GM12878 (cell line): ENCODE results near the gene BIRC7. TPM values are rescaled to one million over a fixed set of nuclear protein-coding genes. Genes with fewer than 3 reads are reported as not detected.

Experiments used
- ATAC-seq: fragments of 200-7000 bp; cut with Tn5 transposase; 3 replicates; pipeline ENCODE4 v1.9.1; 2020; ENCODE audit warnings: mild to moderate bottlenecking, moderate library complexity
- BruUV-seq: library from RNA; stranded (reverse); fragments of 400-500 nt; replicated peaks from 2 replicates; lab custom pipeline; 2021; lab: Mats Ljungman, UMichigan
- CTCF ChIA-PET: fragments of 300-600 bp; sonication (Branson Sonifier 250); formaldehyde crosslinking; extraction: SDS; loops from one replicate; lab custom pipeline; 2021; ENCODE audit warnings: inconsistent platforms; lab: Yijun Ruan, JAX
- POLR2A ChIA-PET: fragments of 350-600 bp; formaldehyde crosslinking; extraction: SDS; loops from one replicate; lab custom pipeline; 2021; ENCODE audit warnings: inconsistent platforms; lab: Charles Lee
- RAD21 ChIA-PET: fragments of 300-600 bp; sonication (Branson Sonifier 250); formaldehyde crosslinking; loops from one replicate; lab custom pipeline; 2023; ENCODE audit warnings: antibody characterized with exemption; ENCODE audit not compliant: unreplicated experiment; lab: Charles Lee
- SMC1A ChIA-PET: fragments of 300-600 bp; sonication (Branson Sonifier 250); formaldehyde crosslinking; loops from one replicate; lab custom pipeline; 2023; ENCODE audit not compliant: unreplicated experiment, uncharacterized antibody; lab: Charles Lee
- DNase-seq: peaks from one replicate; pipeline ENCODE4 v3.0.0-alpha.2; 2011; ENCODE audit warnings: low read depth, low spot score
- FAIRE-seq: peaks from 3 replicates; lab custom pipeline; 2011; peaks lifted over from hg19 to GRCh38; lab: Jason Lieb, UNC
- H2AFZ ChIP-seq: 2 replicates; pipeline ENCODE4 v1.6.0; 2011; ENCODE audit warnings: low read depth, low read length, control low read depth; ENCODE audit not compliant: control insufficient read depth
- H3K27ac ChIP-seq: 2 replicates; pipeline ENCODE4 v1.5.1; 2011; ENCODE audit warnings: control low read depth; ENCODE audit not compliant: control insufficient read depth, insufficient read depth
- H3K27me3 ChIP-seq, 2 experiments: replicated peaks in 1 of 2; 2 replicates each; pipeline versions ENCODE4 v1.6.0 to v1.6.1; 2011; ENCODE audit warnings: low read length in 1 of 2; ENCODE audit not compliant: control insufficient read depth in 2 of 2, insufficient read depth in 2 of 2
- H3K36me3 ChIP-seq, 2 experiments: 2 replicates each; pipeline ENCODE4 v1.5.1; 2011; ENCODE audit warnings: low read length in 1 of 2; ENCODE audit not compliant: control insufficient read depth in 2 of 2, insufficient read depth in 2 of 2
- H3K4me1 ChIP-seq: 2 replicates; pipeline ENCODE4 v1.6.1; 2011; ENCODE audit warnings: mild to moderate bottlenecking, low read length, moderate library complexity, mixed read lengths; ENCODE audit not compliant: control insufficient read depth, insufficient read depth
- H3K4me2 ChIP-seq: 2 replicates; pipeline ENCODE4 v1.6.0; 2011; ENCODE audit warnings: control low read depth; ENCODE audit not compliant: control insufficient read depth, insufficient read depth
- H3K4me3 ChIP-seq: fragments of 200-600 bp; sonication (generic); 2 replicates; pipeline ENCODE4 v1.5.1; 2016
- H3K79me2 ChIP-seq: 2 replicates; pipeline ENCODE4 v1.6.0; 2011; ENCODE audit warnings: low read length; ENCODE audit not compliant: control insufficient read depth, insufficient read depth
- H3K9ac ChIP-seq: 2 replicates; pipeline ENCODE4 v1.8.0; 2011; ENCODE audit warnings: low read length, control low read depth, mixed read lengths; ENCODE audit not compliant: control insufficient read depth, insufficient read depth
- H3K9me3 ChIP-seq: replicated peaks from 3 replicates; pipeline ENCODE4 v1.5.1; 2011; ENCODE audit warnings: mild to moderate bottlenecking, low read length; ENCODE audit not compliant: control insufficient read depth, insufficient read depth
- H4K20me1 ChIP-seq: 2 replicates; pipeline ENCODE4 v1.6.0; 2011; ENCODE audit not compliant: control insufficient read depth, insufficient read depth
- CEBPB ChIP-seq, 2 experiments: fragments of 150-350 bp in 1 of 2; IDR thresholded peaks; 2 replicates each; pipeline ENCODE4 v1.6.1; 2012 to 2014; ENCODE audit warnings: low read depth in 2 of 2, low read length in 2 of 2, borderline replicate concordance in 1 of 2, inconsistent platforms in 1 of 2
- E2F8 ChIP-seq: fragments of 450-650 bp; IDR thresholded peaks from 2 replicates; pipeline ENCODE4 v1.6.1; 2018; ENCODE audit warnings: mild to moderate bottlenecking, low read depth, moderate library complexity; ENCODE audit not compliant: partially characterized antibody
- KDM1A ChIP-seq: fragments of 200-600 bp; sonication (generic); IDR thresholded peaks from 2 replicates; pipeline ENCODE4 v1.6.1; 2016; ENCODE audit warnings: borderline replicate concordance
- NR2F1 ChIP-seq: fragments of 450-650 bp; conservative IDR thresholded peaks from 2 replicates; pipeline ENCODE4 v1.6.1; 2017; ENCODE audit warnings: mild to moderate bottlenecking
- PBX3 ChIP-seq: IDR thresholded peaks from 2 replicates; pipeline ENCODE4 v1.6.1; 2011; ENCODE audit warnings: mild to moderate bottlenecking, low read depth, low read length, moderate library complexity; ENCODE audit not compliant: insufficient replicate concordance
- POLR2AphosphoS5 ChIP-seq: IDR thresholded peaks from 2 replicates; pipeline ENCODE4 v1.6.1; 2011; ENCODE audit warnings: mild to moderate bottlenecking, low read length, inconsistent platforms
- RELB ChIP-seq: fragments of 450-650 bp; IDR thresholded peaks from 2 replicates; pipeline ENCODE4 v1.6.1; 2017; ENCODE audit warnings: low read depth, mild to moderate bottlenecking, moderate library complexity
- TCF12 ChIP-seq: IDR thresholded peaks from 2 replicates; pipeline ENCODE4 v1.6.1; 2011; ENCODE audit warnings: low read depth, mild to moderate bottlenecking, low read length
- WGBS: methylation state at CpG from one replicate; pipeline ENCODE4 v1.1.6; 2016; ENCODE audit warnings: low lambda C conversion rate; ENCODE audit not compliant: insufficient replicate concordance, insufficient coverage; ENCODE audit errors: missing lambda C conversion rate; 5-methylcytosine and 5-hydroxymethylcytosine counted together
- in situ Hi-C: fragments of 300-500 bp; cut with MboI; formaldehyde crosslinking; loops from 9 replicates; pipeline ENCODE4 v1.14.3; 2018; ENCODE audit warnings: mixed read lengths
- intact Hi-C: fragments of 100-400 bp; cut with micrococcal nuclease; formaldehyde crosslinking; loops from one replicate; pipeline ENCODE4 v1.14.2; 2022; ENCODE audit not compliant: unreplicated experiment
- polyA plus RNA-seq, 11 experiments: library from polyadenylated mRNA; depleted of rRNA in 4 of 11; unstranded in 6 of 11; stranded (reverse) in 5 of 11; fragments of >200 nt; fragmentation: Nextera tagmentation in 4 of 11; fragmentation: Illumina TruSeq in 1 of 11; extraction: Ambion mirVana in 4 of 11; extraction: Trizol in 1 of 11; gene quantifications; 1 replicate in 1 of 11; 2 replicates in 10 of 11; pipeline versions ENCODE4 v1.2.1 to v1.2.3, GENCODE V29; 2011 to 2016; ENCODE audit warnings: inconsistent platforms in 2 of 11, missing spikeins in 2 of 11, low read depth in 1 of 11
- total RNA-seq, 4 experiments: library from RNA; depleted of rRNA in 3 of 4; stranded (reverse); fragments of >200 nt in 3 of 4; fragmentation: Illumina TruSeq in 1 of 4; extraction: Trizol in 1 of 4; gene quantifications; 2 replicates each; pipeline versions ENCODE4 v1.2.1 to v1.2.3, GENCODE V29; 2013 to 2021

BIRC7 gene
- total and polyA plus RNA-seq, 10 of the 15 experiments (the other 5 are each of a cell fraction or from before 2014, with no cell fraction given), result 0.31 TPM; not detected in 9

- H3K27me3 ChIP-seq, result no peaks in the 10 kb centered on the region
- ATAC-seq (no peak), DNase-seq (no peak), FAIRE-seq (no peak)
- no peak overlapping the region for H3K4me2 ChIP-seq
- H3K4me3 ChIP-seq, result no peak overlapping the region
- H3K9me3 ChIP-seq, result no peaks in the 10 kb centered on the region
- H4K20me1 ChIP-seq, result peaks cover 8% of the 10 kb centered on the region
- intact Hi-C loops, result no loop called here
- no peak overlapping the region for H2AFZ ChIP-seq
- no TSS peak for BruUV-seq
- no peaks in the 10 kb centered on the region for H3K4me1 ChIP-seq
- H3K36me3 ChIP-seq, result peaks cover 6 to 16% of the 10 kb centered on the region in 2 experiments
- RAD21 ChIA-PET, result no interaction called here
- CTCF ChIA-PET, result interaction anchor here (0.6 to 1.1 kb wide), 2 partner anchors 18 to 188 kb away, joined by 3 to 4 read pairs; no protein-coding TSS in a partner anchor
- POLR2A ChIA-PET, result no interaction called here
- in situ Hi-C loops, result no loop called here
- peaks cover 5% of the 10 kb centered on the region for H3K79me2 ChIP-seq
- H3K27ac ChIP-seq, result no peak overlapping the region
- H3K9ac ChIP-seq, result no peak overlapping the region
- no peak for TF ChIP-seq TCF12
- TF ChIP-seq POLR2AphosphoS5, result peak; percentile 37; the same call in 1 of the 2 replicates
- SMC1A ChIA-PET, result interaction anchor here (1.0 kb wide), 1 partner anchor 15 kb away, joined by 3 read pairs; no protein-coding TSS in a partner anchor
- WGBS, result 80% methylated on average over 9 of the region's 9 CpGs
Observed at GRCh38 chr20:63196768-63197470, 38.8 kb upstream of the BIRC7 start.

- H3K4me3 ChIP-seq, result no peak overlapping the region
- RAD21 ChIA-PET, result interaction anchor here (1.1 kb wide), 1 partner anchor 219 kb away, joined by 4 read pairs; no protein-coding TSS in a partner anchor
- no peak overlapping the region for H3K27ac ChIP-seq
- H3K79me2 ChIP-seq, result peaks cover 7% of the 10 kb centered on the region
- no TSS peak for BruUV-seq
- H3K4me2 ChIP-seq, result no peak overlapping the region
- no peaks in the 10 kb centered on the region for H3K27me3 ChIP-seq
- ATAC-seq (no peak), FAIRE-seq (no peak), DNase-seq (no peak)
- H3K4me1 ChIP-seq, result no peaks in the 10 kb centered on the region
- H2AFZ ChIP-seq, result no peak overlapping the region
- in situ Hi-C loops (no loop called here), intact Hi-C loops (no loop called here)
- CTCF ChIA-PET, result interaction anchor here (1.0 to 1.1 kb wide), 3 partner anchors 16 to 25 kb away, joined by 3 to 8 read pairs (median 6); no protein-coding TSS in a partner anchor
- 71% methylated on average over 7 of the region's 7 CpGs for WGBS
- no peak overlapping the region for H3K9ac ChIP-seq
- H4K20me1 ChIP-seq, result peaks cover 8% of the 10 kb centered on the region
- H3K36me3 ChIP-seq, result peaks cover 9 to 29% of the 10 kb centered on the region in 2 experiments
- POLR2A ChIA-PET, result interaction anchor here (0.7 kb wide), 1 partner anchor 10 kb away, joined by 4 read pairs; no protein-coding TSS in a partner anchor
- SMC1A ChIA-PET, result interaction anchor here (0.8 kb wide), 1 partner anchor 25 kb away, joined by 3 read pairs; no protein-coding TSS in a partner anchor
- no peaks in the 10 kb centered on the region for H3K9me3 ChIP-seq
- no peak for TF ChIP-seq E2F8
- TF ChIP-seq NR2F1, result no peak
- TF ChIP-seq PBX3, result no peak
- no peak for TF ChIP-seq KDM1A
- no peak for TF ChIP-seq CEBPB (IDR thresholded peaks at IDR 0.05; ENCODE audit: borderline replicate concordance in 1 of 2, low read depth in 2 of 2, low read length in 2 of 2)
- TF ChIP-seq RELB, result no peak
Observed at GRCh38 chr20:63198606-63199005, 37.1 kb upstream of the BIRC7 start.
